Tibial nerve (tissue), 4 donors: Measurements from ENCODE around the gene UBAP1L. TPM values are rescaled to one million over a fixed set of nuclear protein-coding genes. Genes with fewer than 3 reads are reported as not detected.

Experiments used
- DNase-seq, 2 donors: peaks; one replicate each; pipeline ENCODE4 v3.0.0-alpha.2; 2019; ENCODE audit warnings: low spot score in 2 of 2
- H3K27ac ChIP-seq, 4 donors: fragments of 200-600 bp; sonication (generic) in 3 of 4; one replicate each; pipeline ENCODE4 v1.5.1; 2017 to 2019; ENCODE audit warnings: mild to moderate bottlenecking in 1 of 4
- H3K27me3 ChIP-seq, 2 donors: fragments of 200-600 bp; sonication (generic) in 1 of 2; one replicate each; pipeline versions ENCODE4 v1.5.1 to v1.6.0; 2017 to 2019
- H3K36me3 ChIP-seq, 3 donors: fragments of 200-600 bp; sonication (generic); one replicate each; pipeline ENCODE4 v1.5.1; 2018 to 2019
- H3K4me1 ChIP-seq, 4 donors: fragments of 200-600 bp; sonication (generic) in 3 of 4; one replicate each; pipeline ENCODE4 v1.5.1; 2017 to 2019
- H3K4me3 ChIP-seq, 4 donors: fragments of 200-600 bp; sonication (generic) in 3 of 4; one replicate each; pipeline ENCODE4 v1.5.1; 2017 to 2019; ENCODE audit warnings: mild to moderate bottlenecking in 1 of 4, moderate library complexity in 1 of 4
- H3K9me3 ChIP-seq, 4 donors: fragments of 200-600 bp; sonication (generic) in 3 of 4; one replicate each; pipeline ENCODE4 v1.5.1; 2017 to 2019
- CTCF ChIP-seq, 5 experiments: fragments of 200-600 bp in 3 of 5; fragments of 450-650 bp in 2 of 5; sonication (generic) in 3 of 5; IDR thresholded peaks; one replicate each; pipeline ENCODE4 v1.5.1; 2016 to 2019; ENCODE audit warnings: antibody characterized with exemption in 5 of 5, mild to moderate bottlenecking in 3 of 5, moderate library complexity in 2 of 5
- EP300 ChIP-seq, 2 donors: sonication (generic); formaldehyde crosslinking; IDR thresholded peaks; one replicate each; pipeline ENCODE4 v1.6.1; 2017; ENCODE audit warnings: antibody characterized with exemption in 2 of 2, mild to moderate bottlenecking in 1 of 2
- POLR2A ChIP-seq, 2 donors: fragments of 450-650 bp; IDR thresholded peaks; one replicate each; pipeline ENCODE4 v1.6.1; 2017; ENCODE audit warnings: antibody characterized with exemption in 2 of 2, mild to moderate bottlenecking in 2 of 2, moderate library complexity in 2 of 2
- WGBS, 2 donors: methylation state at CpG; one replicate each; pipeline ENCODE4 v1.1.5; 2018; 5-methylcytosine and 5-hydroxymethylcytosine counted together
- total RNA-seq, 4 donors: library from RNA; depleted of rRNA; stranded (reverse); fragments of >200 nt; gene quantifications; one replicate each; pipeline ENCODE4 v1.1.0, GENCODE V29; 2016

Gene UBAP1L
- total RNA-seq, 4 donors from 2014 or later, result 8.4 to 16.7 (median 14.0) TPM

GRCh38 chr15:65056868-65057548, 58.0 kb downstream of the UBAP1L start:
- peaks cover 0 to 80% (median 59%) of the 10 kb centered on the region in 4 donors for H3K4me1 ChIP-seq
- WGBS, 2 donors, result 54 to 57% methylated on average over 8 of the region's 8 CpGs
- peaks cover 0 to 34% (median 0%) of the 10 kb centered on the region in 3 donors for H3K36me3 ChIP-seq
- no peak for DNase-seq
- peak overlapping the region in 3 of 4 donors; percentile 10 to 95 (median 94) for H3K27ac ChIP-seq
- H3K9me3 ChIP-seq, result no peaks in the 10 kb centered on the region
- no peaks in the 10 kb centered on the region for H3K27me3 ChIP-seq
- no peak overlapping the region for H3K4me3 ChIP-seq
- no peak for TF ChIP-seq POLR2A (IDR thresholded peaks at IDR 0.05)
- no peak for TF ChIP-seq EP300 (IDR thresholded peaks at IDR 0.05)
- TF ChIP-seq CTCF (IDR thresholded peaks at IDR 0.05), result no peak

GRCh38 chr15:65056106-65056505, 58.9 kb downstream of the UBAP1L start:
- TF ChIP-seq POLR2A (IDR thresholded peaks at IDR 0.05), result no peak
- no peak for TF ChIP-seq CTCF (IDR thresholded peaks at IDR 0.05)
- TF ChIP-seq EP300 (IDR thresholded peaks at IDR 0.05), result no peak
- H3K9me3 ChIP-seq, result no peaks in the 10 kb centered on the region
- WGBS, 2 donors, result 50 to 56% methylated on average over 7 to 9 of the region's 9 CpGs
- DNase-seq, result no peak
- H3K27ac ChIP-seq, result peak overlapping the region in 2 of 4 donors; percentile 94 to 95
- peaks cover 0 to 71% (median 51%) of the 10 kb centered on the region in 4 donors for H3K4me1 ChIP-seq
- no peaks in the 10 kb centered on the region for H3K27me3 ChIP-seq
- no peak overlapping the region for H3K4me3 ChIP-seq
- H3K36me3 ChIP-seq, result peaks cover 0 to 34% (median 0%) of the 10 kb centered on the region in 3 donors

- 25 to 48% methylated on average over 2 to 6 of the region's 6 CpGs for WGBS, 2 donors
- Histone ChIP-seq H3K27ac (peak overlapping the region in 3 of 4 donors; percentile 54 to 95 (median 94)), H3K36me3 (peaks cover 0 to 34% (median 0%) of the 10 kb centered on the region in 3 donors), H3K4me1 (peaks cover 0 to 67% (median 45%) of the 10 kb centered on the region in 4 donors), H3K4me3 (no peak overlapping the region), H3K27me3 (no peaks in the 10 kb centered on the region), H3K9me3 (no peaks in the 10 kb centered on the region)
- TF ChIP-seq CTCF (IDR thresholded peaks at IDR 0.05) (no peak), EP300 (IDR thresholded peaks at IDR 0.05) (peak in 1 of 2 donors; percentile 37)
- peak in 1 of 2 donors; percentile 42 for DNase-seq
These were observed 59.7 kb downstream of the UBAP1L start for GRCh38 chr15:65055201-65055870.

- Histone ChIP-seq H3K27ac (peak overlapping the region in 3 of 4 donors; percentile 54 to 95 (median 94)), H3K4me1 (peaks cover 0 to 67% (median 47%) of the 10 kb centered on the region in 4 donors), H3K4me3 (no peak overlapping the region), H3K36me3 (peaks cover 0 to 34% (median 0%) of the 10 kb centered on the region in 3 donors), H3K27me3 (no peaks in the 10 kb centered on the region), H3K9me3 (no peaks in the 10 kb centered on the region)
- DNase-seq, result peak; percentile 69 to 81
- WGBS, 2 donors, result 44 to 66% methylated on average over 9 to 20 of the region's 26 CpGs
- TF ChIP-seq POLR2A (IDR thresholded peaks at IDR 0.05) (no peak), CTCF (IDR thresholded peaks at IDR 0.05) (peak; percentile 80 to 94 (median 89)), EP300 (IDR thresholded peaks at IDR 0.05) (peak in 1 of 2 donors; percentile 26)
These were observed 60.4 kb downstream of the UBAP1L start for GRCh38 chr15:65054333-65055200.
